Mesangial cell (primary cell): ENCODE results near the gene POTEM. TPM values are rescaled to one million over a fixed set of nuclear protein-coding genes. Genes with fewer than 3 reads are reported as not detected.

Experiments
- total RNA-seq: library from RNA; depleted of rRNA; stranded (reverse); fragments of >200 nt; gene quantifications from 2 replicates; pipeline ENCODE4 v1.2.3, GENCODE V29; 2015

POTEM gene
- not detected in 2 replicates for total RNA-seq

DNA sequence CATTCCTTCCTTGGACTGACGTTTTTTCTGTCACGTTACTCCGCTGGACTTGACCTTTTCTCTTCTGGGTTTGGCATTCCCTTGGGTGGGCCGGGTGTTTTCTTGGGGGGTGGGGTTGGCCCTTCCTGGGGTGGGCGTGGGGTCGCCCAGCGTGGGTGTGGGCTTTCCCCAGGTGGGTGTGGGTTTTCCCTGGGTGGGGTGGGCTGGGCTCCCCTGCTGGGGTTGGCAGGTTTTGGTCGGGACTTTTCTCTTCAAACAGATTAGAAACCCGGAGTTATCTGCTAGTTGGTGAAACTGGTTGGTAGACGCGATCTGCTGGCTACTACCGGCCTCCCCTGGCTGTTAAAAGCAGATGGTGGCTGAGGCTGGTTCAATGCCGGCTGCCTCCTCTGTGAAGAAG, at the start of gene POTEM:
POTEM (plus strand) TSS at position 301 of the 400 bp plus-strand sequence; CDS start at position 353, 52 bp downstream.

